ENCODE measurements around the gene HS2ST1.
"Not testable (repeated sequence)": the region's sequence is repeated elsewhere in the genome, so short reads cannot be mapped to it uniquely, and the experiment has no call there.

HS2ST1 gene

GRCh38 chr1:86925742-86926141, 11.3 kb downstream of the HS2ST1 start:
- DNase-seq (ENCODE audit: low read depth): no peak

DNA sequence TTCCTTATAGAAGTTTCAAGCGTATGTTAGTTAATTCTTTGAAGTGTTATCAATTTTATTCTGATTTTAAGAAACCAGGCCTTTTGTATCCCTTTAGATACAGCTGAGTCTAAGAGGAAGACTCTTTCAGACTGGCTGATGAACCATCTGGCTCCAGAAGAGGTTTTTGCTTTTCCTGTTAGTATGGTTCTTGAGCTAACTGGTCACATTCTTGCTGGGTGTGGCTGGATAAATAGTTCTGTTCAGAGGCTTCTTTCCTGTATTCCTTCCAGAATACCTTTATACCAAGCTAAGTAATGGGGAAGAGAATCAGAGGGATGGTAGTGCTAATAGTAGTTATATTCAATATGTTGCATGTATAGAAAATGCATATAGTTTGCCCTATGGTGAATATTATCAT, 12.4 kb downstream of the HS2ST1 start:
- no peak for DNase-seq (ENCODE audit: low read depth)

GRCh38 chr1:86928819-86929218, 14.4 kb downstream of the HS2ST1 start:
- DNase-seq (ENCODE audit: low read depth): no peak

DNA sequence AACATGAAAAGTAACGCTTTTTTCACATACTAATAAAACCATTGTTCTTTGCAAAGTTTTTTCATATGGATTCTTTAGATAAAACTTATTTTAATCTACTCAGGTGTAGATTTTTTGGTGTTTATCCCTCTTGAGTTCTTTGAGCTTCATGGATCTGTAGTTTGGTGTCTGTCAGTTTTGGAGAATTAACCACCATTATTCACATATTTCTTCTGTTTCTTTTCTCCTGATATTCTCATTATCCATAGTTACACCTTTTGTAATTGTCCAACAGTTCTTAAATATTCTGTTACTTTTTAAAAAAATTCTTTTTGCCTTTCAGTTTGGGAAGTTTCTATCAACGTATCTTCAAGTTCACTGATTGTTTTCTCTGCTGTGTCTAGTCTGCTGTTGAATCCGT, 18.6 kb downstream of the HS2ST1 start:
- no peak for DNase-seq (ENCODE audit: low read depth)

GRCh38 chr1:86933562-86934377, 19.3 kb downstream of the HS2ST1 start:
- no peak for DNase-seq (ENCODE audit: low read depth)

GRCh38 chr1:86938450-86938849, 24.0 kb downstream of the HS2ST1 start:
- no peak for DNase-seq (ENCODE audit: low read depth)

- no peak for DNase-seq (ENCODE audit: low read depth)
Measured at GRCh38 chr1:86938855-86939254, 24.4 kb downstream of the HS2ST1 start.

DNA sequence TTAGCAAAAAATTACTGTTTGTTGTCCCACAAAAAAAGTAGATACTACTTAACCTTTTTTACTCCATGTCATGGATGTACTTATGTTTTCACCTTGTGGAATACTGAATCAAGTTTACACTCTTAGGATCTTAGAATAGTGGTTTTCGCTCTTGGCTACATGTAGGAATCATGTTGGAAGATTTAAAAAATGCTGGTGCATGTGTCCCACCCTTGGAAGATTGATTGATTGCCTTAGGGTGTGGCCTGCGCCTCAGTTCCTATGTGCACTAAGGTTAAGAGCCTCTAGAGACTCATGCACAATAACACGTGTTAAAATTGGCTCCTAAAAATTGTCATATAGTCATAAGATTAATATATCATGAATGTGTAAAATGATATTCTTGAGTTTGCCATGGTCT, 25.0 kb downstream of the HS2ST1 start:
- no peak for DNase-seq (ENCODE audit: low read depth)

DNA sequence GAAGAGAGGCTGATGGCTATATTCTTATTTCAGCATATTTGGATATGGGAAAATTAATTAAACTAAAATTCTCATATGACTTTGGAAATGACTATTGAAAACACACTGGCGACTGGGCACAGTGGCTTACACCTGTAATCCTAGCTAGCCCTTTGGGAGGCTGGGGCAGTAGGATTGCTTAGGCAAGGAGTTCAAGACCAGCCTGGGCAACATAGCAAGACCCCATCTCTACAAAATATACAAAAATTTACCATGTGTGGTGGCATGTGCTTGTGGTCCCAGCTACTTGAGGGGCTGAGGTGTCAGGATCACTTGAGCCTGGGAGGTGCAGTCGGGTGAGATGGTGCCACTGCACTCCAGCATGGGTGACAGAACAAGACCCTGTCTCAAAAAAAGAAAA, 26.2 kb downstream of the HS2ST1 start:
- DNase-seq (ENCODE audit: low read depth): no peak

GRCh38 chr1:86942042-86942441, 27.6 kb downstream of the HS2ST1 start:
- no peak for DNase-seq (ENCODE audit: low read depth)

- no peak for DNase-seq (ENCODE audit: low read depth)
Measured at GRCh38 chr1:86942743-86943142, 28.3 kb downstream of the HS2ST1 start.

DNA sequence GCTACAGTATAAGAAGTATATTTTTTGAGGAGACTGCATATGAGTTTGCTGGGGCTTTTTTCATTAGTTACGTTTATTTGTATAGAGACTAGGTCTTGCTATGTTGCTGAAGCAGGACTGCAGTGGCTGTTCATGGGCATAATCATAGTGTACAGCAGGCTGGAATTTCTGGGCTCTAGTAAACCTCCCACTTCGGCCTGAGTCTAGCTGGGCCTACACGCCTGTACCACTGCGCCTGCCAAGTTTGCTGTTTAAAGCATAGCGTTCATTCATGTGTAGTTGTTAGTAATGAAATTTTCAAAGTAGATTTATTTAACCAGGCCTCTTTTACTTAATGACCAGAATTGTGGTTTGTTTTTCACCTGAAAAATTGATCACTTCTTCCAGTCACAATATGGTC, 33.8 kb downstream of the HS2ST1 start:
- no peak for DNase-seq (ENCODE audit: low read depth)

DNA sequence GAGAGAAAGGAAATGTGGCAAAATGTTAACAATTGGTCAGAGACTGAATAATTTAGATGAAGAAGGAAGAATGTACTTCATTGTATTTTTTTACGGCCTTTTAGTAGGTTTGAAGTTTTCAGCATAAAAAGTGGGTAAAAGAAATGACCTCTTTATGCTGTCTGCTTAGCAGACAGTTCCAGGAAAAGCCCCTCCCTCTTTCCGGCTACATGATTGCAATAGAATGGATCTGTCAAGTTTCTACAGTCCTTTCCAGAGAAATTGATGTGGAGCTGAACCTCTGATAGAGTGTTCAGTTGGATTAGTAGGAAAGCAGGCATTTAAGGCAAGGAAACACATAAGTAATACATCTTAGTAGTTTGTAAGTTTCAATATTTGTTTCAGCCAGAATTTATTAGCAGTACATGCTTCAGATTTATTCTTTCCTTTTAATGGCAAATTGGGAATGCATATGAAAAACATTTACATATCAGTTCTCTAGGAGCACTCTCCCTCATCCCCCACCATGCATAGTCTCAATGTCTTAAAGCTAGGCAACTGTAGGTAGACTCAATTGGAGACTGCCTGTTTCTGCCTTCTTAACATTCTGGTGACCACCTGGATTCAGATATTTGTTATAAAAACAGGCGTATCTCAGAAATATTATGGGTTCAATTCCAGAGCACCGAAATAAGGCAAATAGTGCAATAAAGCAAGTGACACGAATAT, 36.4 kb downstream of the HS2ST1 start:
- DNase-seq (ENCODE audit: low read depth): no peak

GRCh38 chr1:86951430-86951829, 37.0 kb downstream of the HS2ST1 start:
- no peak for DNase-seq (ENCODE audit: low read depth)

GRCh38 chr1:86953167-86953566, 38.7 kb downstream of the HS2ST1 start:
- DNase-seq (ENCODE audit: low read depth): no peak

DNA sequence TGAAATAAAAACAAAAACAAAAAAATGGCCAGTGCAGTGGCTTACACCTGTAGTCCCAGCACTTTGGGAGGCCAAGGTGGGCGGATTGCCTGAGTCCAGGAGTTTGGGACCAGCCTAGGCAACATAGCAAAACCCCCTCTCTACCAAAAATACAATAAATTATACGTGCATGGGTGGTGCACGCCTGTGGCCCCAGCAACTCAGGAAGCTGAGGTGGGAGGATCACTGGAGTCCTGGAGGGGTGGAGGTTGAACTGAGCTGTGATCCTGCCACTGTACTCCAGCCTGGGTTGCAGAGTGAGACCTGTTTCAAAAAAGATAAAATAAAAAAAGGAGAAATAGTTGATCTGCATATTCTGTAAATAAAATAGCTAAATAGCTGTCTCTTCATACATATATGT, 41.2 kb downstream of the HS2ST1 start:
- no peak for DNase-seq (ENCODE audit: low read depth)

GRCh38 chr1:86956221-86956620, 41.8 kb downstream of the HS2ST1 start:
- DNase-seq (ENCODE audit: low read depth): no peak

DNA sequence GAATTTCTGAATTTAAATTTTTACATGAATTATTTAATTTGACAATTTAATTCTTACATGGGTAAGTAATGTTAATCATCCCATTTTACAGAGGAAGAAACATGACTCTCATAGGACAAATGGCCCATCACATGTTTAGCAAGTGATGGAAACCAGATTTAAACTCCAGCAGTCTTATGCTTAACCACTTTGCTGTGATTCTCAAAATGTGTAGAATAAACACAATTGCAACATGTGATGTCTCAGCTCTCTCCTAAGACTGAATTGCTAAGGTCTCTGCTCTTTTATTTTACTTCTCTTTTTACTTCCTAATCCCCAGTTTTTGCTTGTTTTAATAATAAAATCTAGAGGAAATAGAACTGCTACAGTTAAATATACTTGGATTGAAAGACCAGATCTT, 42.8 kb downstream of the HS2ST1 start:
- DNase-seq (ENCODE audit: low read depth): no peak

- DNase-seq (ENCODE audit: low read depth): no peak
Measured at GRCh38 chr1:86960548-86960947, 46.1 kb downstream of the HS2ST1 start.

DNA sequence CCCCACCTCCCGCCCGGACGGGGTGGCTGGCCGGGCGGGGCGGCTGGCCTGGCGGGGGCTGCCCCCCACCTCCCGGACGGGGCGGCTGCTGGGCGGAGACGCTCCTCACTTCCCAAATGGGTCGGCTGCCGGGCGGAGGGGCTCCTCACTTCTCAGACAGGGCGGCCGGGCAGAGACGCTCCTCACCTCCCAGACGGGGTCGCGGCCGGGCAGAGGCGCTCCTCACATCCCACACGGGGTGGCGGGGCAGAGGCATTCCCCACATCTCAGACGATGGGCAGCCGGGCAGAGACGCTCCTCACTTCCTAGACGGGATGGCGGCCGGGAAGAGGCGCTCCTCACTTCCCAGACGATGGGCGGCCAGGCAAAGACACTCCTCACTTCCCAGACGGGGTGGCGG, 49.4 kb downstream of the HS2ST1 start:
- DNase-seq (ENCODE audit: low read depth): not testable (repeated sequence)

- DNase-seq (ENCODE audit: low read depth): peak; percentile 13
Measured at GRCh38 chr1:86965012-86965826, 50.8 kb downstream of the HS2ST1 start.

DNA sequence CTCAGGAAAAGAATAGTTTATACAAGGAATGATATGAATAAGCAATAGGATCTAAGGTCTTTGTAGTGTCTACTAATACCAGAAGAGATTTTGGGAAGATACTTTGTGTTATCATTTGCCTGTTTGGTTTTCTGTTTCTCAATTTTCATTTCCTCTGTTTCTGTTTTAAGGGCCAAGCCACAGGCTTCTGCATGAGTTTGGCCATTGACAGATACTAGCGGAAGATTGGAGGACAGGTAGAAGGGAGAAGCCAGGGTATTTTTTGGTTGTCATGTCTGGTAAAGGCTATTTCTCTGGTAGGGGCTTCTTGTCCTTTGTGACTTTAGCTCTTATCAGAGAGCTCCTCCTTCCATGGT, 51.4 kb downstream of the HS2ST1 start:
- no peak for DNase-seq (ENCODE audit: low read depth)

DNA sequence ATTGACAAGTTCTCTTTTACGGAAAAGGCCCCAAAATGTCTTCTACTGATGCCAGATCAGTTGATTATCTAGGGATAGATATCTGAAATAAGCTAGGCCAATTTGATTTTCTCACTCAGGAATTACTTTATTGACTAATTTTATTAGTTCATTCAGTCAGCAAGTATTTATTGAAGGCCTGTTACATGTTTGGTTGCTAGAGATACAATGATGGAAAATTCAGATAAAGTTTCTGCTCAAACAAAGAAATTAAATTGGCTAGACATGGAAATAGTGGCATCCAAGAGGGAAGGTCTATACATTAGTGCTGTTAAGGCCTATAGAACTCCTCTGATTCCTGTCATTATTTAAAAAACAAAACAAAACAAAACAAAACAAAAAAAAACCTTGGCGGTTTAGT, 56.5 kb downstream of the HS2ST1 start:
- no peak for DNase-seq (ENCODE audit: low read depth)
